ENCODE data around the gene MAGI2.

DNA sequence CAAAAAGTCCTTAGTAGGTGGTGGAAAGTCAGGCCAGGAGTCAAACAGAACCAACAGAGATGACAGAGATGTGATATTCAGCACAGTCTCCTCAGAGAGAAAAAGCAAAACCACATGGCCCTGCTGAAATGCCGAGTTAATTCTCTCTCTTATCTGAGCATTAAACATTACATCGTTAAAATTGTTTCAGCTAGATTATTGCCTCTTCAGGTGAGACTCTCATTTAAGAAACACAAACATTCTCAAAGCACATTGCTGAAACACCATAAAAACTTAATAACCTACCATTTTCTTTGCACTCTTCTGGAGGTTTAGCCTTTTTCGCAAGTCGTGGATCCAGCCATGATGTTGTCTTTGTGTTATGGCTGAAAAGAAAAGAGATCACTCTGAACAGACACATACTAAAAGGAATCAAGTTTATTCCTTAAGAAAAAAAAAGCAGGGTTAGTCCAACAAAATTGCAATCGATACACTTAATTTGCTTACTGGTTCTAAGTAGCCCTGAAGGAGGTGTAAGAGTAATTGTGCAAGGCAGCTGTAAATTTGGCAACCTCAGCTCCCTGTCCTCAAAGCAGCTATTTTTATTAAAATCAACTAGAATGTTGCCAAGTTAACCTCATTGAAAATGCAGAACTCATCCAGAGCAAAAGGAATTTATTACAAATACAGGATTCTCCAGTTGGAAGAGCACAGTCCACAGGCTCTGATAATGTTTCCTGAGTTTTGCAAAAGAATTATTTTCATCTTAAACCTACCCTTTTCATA, 963.8 kb downstream of the MAGI2 start:
- TF ChIP-seq POLR2AphosphoS5 (IDR thresholded peaks at IDR 0.05; ENCODE audit: low read depth, low read length) (no peak), POLR2A (IDR thresholded peaks at IDR 0.05; ENCODE audit: low read depth, low read length) (no peak)

Data from GM12891 (cell line).